ENCODE measurements around the gene TMEM203.

Gene TMEM203

GRCh38 chr9:137233143-137233980, 27.9 kb upstream of the TMEM203 start:
- Histone ChIP-seq H3K27me3 (ENCODE audit: low read depth, low read length) (0 out of 2 replicates have a peak, but pooled peaks cover 2% of the 10 kb centered on the region), H3K4me1 (ENCODE audit: low read length) (peaks cover 41% of the 10 kb centered on the region), H4K20me1 (ENCODE audit: insufficient read depth, low read length) (no peaks in the 10 kb centered on the region), H3K9ac (ENCODE audit: low read length) (no peak overlapping the region), H3K36me3 (replicated peaks; ENCODE audit: low read depth, low read length) (no peaks in the 10 kb centered on the region), H3K4me2 (ENCODE audit: low read length) (no peak overlapping the region), H3K4me3 (ENCODE audit: low read length) (no peak overlapping the region), H3K79me2 (ENCODE audit: low read length) (peaks cover 8% of the 10 kb centered on the region), H3K27ac (ENCODE audit: low read length) (no peak overlapping the region), H2AFZ (ENCODE audit: low read depth, low read length) (no peak overlapping the region), H3K9me3 (ENCODE audit: insufficient read depth, low read length) (no peaks in the 10 kb centered on the region)
- no peak for TF ChIP-seq EZH2phosphoT487 (IDR thresholded peaks at IDR 0.05; ENCODE audit: low read depth)
- no peak for TF ChIP-seq CTCF (IDR thresholded peaks at IDR 0.05; ENCODE audit: low read depth, low read length)

DNA sequence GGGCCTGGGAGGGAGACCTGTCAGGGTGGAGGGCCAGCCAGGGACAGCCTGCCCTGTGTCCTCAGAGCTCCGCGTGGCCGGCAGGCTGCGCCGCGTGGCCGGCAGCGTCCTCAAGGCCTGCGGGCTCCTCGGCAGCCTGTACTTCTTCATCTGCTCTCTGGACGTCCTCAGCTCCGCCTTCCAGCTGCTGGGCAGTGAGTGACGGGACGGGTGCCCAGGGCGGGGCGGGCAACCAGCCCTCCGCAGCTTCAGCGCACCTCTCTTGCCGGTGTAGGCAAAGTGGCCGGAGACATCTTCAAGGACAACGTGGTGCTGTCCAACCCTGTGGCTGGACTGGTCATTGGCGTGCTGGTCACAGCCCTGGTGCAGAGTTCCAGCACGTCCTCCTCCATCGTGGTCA, 27.1 kb upstream of the TMEM203 start:
- Histone ChIP-seq H3K27me3 (ENCODE audit: low read depth, low read length) (0 out of 2 replicates have a peak, but pooled peaks cover 2% of the 10 kb centered on the region), H4K20me1 (ENCODE audit: insufficient read depth, low read length) (no peaks in the 10 kb centered on the region), H3K4me2 (ENCODE audit: low read length) (no peak overlapping the region), H2AFZ (ENCODE audit: low read depth, low read length) (no peak overlapping the region), H3K36me3 (replicated peaks; ENCODE audit: low read depth, low read length) (no peaks in the 10 kb centered on the region), H3K4me3 (ENCODE audit: low read length) (no peak overlapping the region), H3K27ac (ENCODE audit: low read length) (no peak overlapping the region), H3K9ac (ENCODE audit: low read length) (no peak overlapping the region), H3K79me2 (ENCODE audit: low read length) (0 out of 2 replicates have a peak, but pooled peaks cover 4% of the 10 kb centered on the region), H3K4me1 (ENCODE audit: low read length) (peaks cover 35% of the 10 kb centered on the region), H3K9me3 (ENCODE audit: insufficient read depth, low read length) (no peaks in the 10 kb centered on the region)
- TF ChIP-seq CTCF (IDR thresholded peaks at IDR 0.05; ENCODE audit: low read depth, low read length) (no peak), EZH2phosphoT487 (IDR thresholded peaks at IDR 0.05; ENCODE audit: low read depth) (no peak)

DNA sequence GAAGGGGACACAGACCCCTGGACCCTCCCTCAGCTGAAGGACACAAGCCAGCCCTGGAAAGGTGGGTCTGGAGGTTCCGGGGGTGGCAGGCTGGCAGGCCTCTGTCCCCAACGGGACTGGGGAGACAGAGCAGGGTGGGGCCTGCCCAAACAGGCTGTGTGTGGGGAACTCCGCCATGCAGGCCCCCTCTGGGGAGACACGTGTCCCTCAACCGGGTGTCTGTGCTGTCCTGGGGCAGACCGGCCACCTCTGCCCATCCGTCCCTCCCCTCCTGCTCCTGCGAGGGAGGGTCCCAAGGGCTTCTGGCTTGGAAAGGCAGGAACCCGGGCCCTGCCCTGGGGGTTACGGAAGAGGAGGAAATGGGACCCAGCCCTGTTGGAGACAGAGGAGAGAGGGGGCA, 26.7 kb upstream of the TMEM203 start:
- TF ChIP-seq EZH2phosphoT487 (IDR thresholded peaks at IDR 0.05; ENCODE audit: low read depth) (no peak), CTCF (IDR thresholded peaks at IDR 0.05; ENCODE audit: low read depth, low read length) (no peak)
- no peak overlapping the region for H3K27ac ChIP-seq (ENCODE audit: low read length)
- H2AFZ ChIP-seq (ENCODE audit: low read depth, low read length), result no peak overlapping the region
- 0 out of 2 replicates have a peak, but pooled peaks cover 2% of the 10 kb centered on the region for H3K27me3 ChIP-seq (ENCODE audit: low read depth, low read length)
- H3K4me2 ChIP-seq (ENCODE audit: low read length), result no peak overlapping the region
- no peak overlapping the region for H3K4me3 ChIP-seq (ENCODE audit: low read length)
- no peaks in the 10 kb centered on the region for H3K9me3 ChIP-seq (ENCODE audit: insufficient read depth, low read length)
- no peaks in the 10 kb centered on the region for H4K20me1 ChIP-seq (ENCODE audit: insufficient read depth, low read length)
- H3K9ac ChIP-seq (ENCODE audit: low read length), result no peak overlapping the region
- 0 out of 2 replicates have a peak, but pooled peaks cover under 1% of the 10 kb centered on the region for H3K79me2 ChIP-seq (ENCODE audit: low read length)
- peaks cover 34% of the 10 kb centered on the region for H3K4me1 ChIP-seq (ENCODE audit: low read length)
- H3K36me3 ChIP-seq (replicated peaks; ENCODE audit: low read depth, low read length), result no peaks in the 10 kb centered on the region

- H3K79me2 ChIP-seq (ENCODE audit: low read length), result no peaks in the 10 kb centered on the region
- H3K9me3 ChIP-seq (ENCODE audit: insufficient read depth, low read length), result no peaks in the 10 kb centered on the region
- H3K4me3 ChIP-seq (ENCODE audit: low read length), result no peak overlapping the region
- no peak overlapping the region for H2AFZ ChIP-seq (ENCODE audit: low read depth, low read length)
- H3K9ac ChIP-seq (ENCODE audit: low read length), result no peak overlapping the region
- H3K4me1 ChIP-seq (ENCODE audit: low read length), result peaks cover 29% of the 10 kb centered on the region
- no peak overlapping the region for H3K4me2 ChIP-seq (ENCODE audit: low read length)
- TF ChIP-seq EZH2phosphoT487 (IDR thresholded peaks at IDR 0.05; ENCODE audit: low read depth), result no peak
- H4K20me1 ChIP-seq (ENCODE audit: insufficient read depth, low read length), result no peaks in the 10 kb centered on the region
- no peak overlapping the region for H3K27ac ChIP-seq (ENCODE audit: low read length)
- H3K27me3 ChIP-seq (ENCODE audit: low read depth, low read length), result 0 out of 2 replicates have a peak, but pooled peaks cover 2% of the 10 kb centered on the region
- H3K36me3 ChIP-seq (replicated peaks; ENCODE audit: low read depth, low read length), result no peaks in the 10 kb centered on the region
These were observed 26.1 kb upstream of the TMEM203 start for GRCh38 chr9:137231372-137232039.

All from OCI-LY3 (cell line).